Stimulated activated CD4-positive, alpha-beta T cell treated with anti-CD3 and anti-CD28 coated beads, Interleukin-12 subunit alpha, Interleukin-12 subunit beta, amount 100 ng/mL, for 24 hours (primary cell): ENCODE results near the gene TMTC1.

Experiments used
- DNase-seq, 2 experiments: peaks; one replicate each; pipeline ENCODE4 v3.0.0-alpha.2; 2020; ENCODE audit warnings: low read depth in 2 of 2

The TMTC1 gene

DNA sequence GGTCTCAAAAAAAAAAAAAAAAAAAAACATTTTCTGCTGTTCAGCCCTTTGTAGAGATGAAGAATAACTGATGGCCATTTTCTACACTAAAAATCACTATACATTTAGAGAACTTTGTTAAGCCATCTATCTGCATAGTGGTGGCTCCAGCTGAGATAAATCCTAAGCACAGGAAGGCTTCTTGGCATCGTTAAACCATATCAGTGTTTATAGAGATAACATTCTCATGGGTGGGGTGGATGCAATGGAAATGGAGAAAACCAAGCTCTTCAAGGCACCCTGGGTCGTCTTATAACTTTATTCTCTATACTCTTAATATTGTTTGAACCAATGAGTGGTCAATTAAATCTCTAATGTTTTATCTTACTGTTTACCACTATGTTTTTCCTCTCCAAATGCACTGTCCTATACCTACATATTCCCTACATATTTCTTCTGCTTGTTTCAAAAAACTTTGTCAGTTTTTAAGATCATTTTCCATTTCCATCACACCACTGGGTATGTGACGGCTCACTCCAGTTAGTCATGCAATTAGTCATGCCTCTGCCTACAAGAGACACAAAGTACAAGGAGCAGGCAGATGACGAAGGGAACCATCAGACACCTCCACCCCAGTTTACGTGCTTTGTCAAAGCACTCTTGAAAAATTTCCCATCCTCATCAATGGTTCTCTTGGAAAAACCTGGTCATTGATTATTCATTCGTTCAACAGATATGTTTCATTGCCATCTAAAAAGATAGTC is 166.9 kb downstream of the TMTC1 start:
- DNase-seq: no peak

DNA sequence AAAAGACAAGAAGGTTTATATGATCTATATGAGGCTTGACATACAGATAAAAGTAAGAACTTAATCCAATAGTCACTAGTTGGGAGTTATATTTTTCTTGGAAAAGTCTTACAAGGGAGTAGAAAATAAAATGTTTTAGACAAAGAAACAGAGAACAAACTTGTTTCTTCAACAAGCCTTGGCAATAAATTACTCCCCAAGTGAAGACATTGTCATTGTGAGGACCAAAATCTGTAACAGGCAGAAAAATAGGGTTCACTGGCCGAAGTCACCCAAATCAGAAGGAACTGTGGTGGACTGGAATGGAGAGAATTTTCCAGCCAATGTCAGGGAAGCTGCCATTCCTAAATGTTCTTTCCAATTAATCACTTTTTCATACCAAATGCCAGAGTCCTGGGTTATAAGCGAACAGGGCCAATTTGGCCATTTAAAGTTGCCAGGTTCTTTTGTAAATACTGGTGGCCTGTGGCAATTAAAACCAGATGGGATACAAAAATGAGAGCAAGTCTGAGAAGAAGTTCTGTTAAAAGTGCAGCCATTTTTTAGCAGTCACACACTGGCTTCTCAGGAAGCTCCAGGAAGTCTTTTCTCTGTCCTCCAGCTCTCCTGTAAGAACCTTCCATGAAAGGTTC is 168.9 kb downstream of the TMTC1 start:
- DNase-seq: no peak

GRCh38 chr12:29612912-29613311 is 170.8 kb downstream of the TMTC1 start:
- DNase-seq: no peak

- DNase-seq: no peak
These were observed 171.8 kb downstream of the TMTC1 start for GRCh38 chr12:29611906-29612305.

DNA sequence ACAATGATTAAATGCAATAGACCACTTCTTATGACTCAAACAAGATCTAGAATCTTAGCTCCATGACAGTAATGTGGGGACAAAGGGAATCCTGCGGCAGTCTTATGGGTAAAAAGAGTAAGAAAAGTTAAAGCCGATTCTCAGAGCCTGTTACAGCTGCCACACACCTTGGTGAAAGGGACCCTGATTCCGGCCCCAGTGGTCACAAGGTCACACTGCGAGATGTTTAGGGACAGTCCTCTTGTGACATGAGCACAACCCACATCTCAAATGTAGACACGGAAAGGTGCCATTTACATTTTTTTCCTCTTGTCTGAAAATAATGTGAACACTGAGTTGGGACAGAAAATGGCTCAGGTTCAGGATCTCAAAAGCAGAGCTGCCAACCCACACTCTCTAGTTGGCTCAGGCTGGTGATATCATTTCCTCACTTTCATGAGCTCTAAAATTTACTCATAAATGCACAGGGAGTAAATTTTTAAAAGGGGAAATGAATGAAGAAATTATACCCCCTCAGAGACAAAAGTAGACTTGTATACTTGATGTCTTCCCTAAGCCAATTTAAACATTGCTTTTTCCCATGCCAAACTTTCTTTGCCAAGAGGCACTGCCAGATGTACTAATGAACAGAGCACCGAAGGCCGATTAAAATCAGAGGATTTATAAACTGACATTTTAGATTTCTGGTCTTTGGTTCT is 173.1 kb downstream of the TMTC1 start:
- DNase-seq: no peak

DNA sequence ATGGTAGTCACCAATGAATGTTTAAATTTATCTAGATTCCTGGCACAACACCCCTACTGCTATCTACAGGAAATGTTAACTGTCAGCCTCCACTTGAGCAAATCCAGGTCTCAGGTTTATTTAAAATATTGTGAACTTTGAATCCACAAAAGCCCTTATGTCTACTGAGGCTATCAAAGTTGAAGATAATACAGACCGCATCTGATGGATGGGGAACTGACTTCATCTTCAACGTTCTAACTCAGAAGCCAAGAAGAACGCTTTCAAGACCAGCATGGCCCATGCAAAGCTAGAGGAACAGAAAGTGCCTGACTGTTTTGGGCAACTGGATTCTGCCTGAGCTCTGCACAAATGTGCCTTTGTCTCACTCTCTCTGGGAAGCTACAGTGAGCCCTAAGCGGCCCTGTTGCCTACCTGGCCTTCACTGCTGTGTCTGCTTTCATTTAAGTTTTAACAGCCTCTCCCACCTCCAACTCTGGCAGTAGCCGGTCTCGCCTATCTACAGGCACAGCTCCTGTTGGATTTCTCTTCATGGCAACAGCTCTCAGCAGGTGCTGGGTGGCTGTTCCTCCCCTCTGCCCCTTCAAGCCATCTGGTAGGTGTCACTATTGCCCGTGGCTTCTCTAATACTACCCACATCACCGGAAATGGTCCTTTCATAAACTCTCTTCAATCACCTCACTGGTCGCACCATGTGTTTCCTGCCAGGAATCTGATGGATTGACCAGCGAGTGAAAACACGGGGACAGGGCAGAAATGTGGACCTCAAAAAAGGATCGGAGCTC is 174.1 kb downstream of the TMTC1 start:
- DNase-seq: no peak

- DNase-seq: no peak
These were observed 175.2 kb downstream of the TMTC1 start for GRCh38 chr12:29608581-29608980.

DNA sequence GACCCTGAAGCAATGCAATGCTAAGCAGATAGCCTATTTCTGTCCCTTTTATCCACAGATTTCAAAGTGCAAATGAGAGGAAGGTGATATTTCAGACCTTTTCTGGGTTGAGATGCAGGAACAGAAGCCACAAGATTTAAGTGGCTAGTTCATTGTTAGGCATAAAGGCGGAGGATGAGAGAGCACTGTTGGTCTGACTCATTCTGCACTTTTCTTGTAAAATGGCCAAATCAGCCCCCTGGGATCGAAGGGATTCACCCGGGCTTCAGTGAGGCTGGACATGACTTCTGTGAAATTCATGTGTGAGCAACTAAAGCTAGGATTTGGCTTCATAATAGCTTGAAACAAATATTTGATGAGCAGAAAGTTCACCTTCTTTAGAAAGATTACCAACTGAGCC is 184.4 kb downstream of the TMTC1 start:
- no peak for DNase-seq

DNA sequence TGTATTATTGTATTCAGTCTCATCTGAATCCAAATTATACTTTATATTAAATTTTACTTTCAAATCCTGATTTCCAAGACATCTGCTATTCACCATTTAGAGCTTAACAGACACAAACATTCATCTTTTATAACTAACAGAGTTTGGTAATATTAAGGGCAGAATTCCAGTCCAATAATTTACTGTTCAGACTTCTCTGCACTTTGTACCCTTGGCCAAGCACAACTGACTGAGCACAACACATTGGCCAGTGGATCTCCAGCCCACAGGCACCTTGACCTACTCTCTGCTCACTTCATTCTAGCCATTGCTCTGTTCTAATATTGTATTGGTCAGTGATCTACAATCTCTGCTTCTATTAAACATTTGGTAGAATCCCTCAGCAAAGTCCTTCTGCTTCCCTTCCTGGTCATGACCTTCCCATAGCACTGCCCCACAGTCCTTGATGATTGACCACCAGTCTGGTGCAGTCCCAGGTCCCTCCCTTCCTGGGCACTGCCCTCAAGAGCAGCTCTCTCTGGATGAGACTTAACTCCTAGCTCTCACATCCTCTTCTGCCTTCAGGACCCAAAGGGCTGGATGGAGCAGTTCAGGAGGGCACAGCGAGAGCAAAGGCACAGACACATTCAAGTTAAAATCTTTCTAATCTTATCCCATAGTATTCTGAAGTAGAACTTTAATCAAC is 188.5 kb downstream of the TMTC1 start:
- no peak for DNase-seq

DNA sequence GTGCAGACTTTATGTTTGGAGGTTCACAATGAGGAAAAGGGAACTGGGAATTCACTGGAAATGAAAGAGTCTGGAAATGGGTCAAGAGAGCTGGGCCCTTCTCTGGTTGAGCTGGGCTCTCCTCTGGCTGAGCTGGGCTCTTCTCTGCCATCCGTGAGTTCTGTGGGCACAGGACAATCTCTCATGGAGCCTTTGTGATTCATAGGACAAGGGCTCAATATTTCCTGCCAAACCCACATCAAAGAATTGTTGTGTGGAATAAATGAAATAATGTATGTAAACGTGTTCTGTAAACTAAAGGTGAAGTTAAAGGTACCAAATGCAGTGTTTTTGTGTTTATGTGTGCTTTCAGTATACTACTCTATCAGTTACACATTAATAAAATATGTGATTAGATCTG is 190.7 kb downstream of the TMTC1 start:
- DNase-seq: no peak

GRCh38 chr12:29591140-29592020 is 192.4 kb downstream of the TMTC1 start:
- no peak for DNase-seq

GRCh38 chr12:29589851-29590250 is 193.9 kb downstream of the TMTC1 start:
- DNase-seq: no peak

- DNase-seq: no peak
These were observed 194.4 kb downstream of the TMTC1 start for GRCh38 chr12:29589286-29589820.

DNA sequence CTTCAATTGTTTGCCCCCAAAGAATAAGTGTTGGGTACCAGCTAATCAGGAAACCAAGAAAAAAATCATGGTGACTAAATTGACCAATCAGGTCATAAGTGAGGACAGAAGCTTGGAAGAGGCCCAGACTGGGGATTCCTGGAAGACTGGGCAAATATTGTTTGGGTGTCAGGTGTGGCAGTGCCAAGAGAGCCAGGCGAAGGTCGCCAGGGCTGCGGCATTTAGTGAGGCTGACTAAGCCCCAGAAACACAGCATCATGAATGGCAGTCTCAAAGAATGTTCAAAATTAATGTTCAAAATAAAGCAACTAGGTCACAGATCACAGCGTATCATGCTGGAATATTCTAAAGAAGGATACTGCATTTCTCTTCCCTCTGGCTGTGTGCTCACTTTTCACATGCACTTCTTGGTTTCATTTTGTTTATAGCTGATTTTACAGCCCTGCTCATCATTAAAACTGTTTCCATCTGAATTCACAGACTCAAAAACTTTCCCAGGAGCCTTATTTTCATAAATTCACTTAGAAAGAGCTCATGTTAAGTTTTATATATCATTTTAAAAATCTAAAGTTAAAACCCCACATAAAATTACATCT is 201.0 kb downstream of the TMTC1 start:
- no peak for DNase-seq

DNA sequence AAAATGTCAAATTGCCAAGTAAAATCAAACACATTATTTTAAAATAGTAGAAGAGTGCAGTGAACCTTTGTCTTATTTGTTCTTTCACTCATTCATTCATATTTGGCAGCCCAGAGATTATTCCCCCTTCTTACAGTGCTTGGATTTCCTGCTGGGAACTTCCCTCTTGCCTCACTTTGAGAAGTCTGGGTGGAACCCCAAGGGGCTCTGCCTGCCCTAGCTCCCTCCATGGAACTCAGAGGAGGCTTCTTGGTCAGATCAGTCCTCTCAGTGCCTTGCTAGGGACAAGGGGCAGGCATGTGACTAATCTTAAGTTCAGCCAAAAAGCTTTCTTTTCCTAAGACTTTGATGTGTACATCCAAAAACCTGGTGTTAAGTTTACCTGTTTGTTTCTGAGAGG is 201.6 kb downstream of the TMTC1 start:
- no peak for DNase-seq

GRCh38 chr12:29581631-29582030 is 202.1 kb downstream of the TMTC1 start:
- no peak for DNase-seq

DNA sequence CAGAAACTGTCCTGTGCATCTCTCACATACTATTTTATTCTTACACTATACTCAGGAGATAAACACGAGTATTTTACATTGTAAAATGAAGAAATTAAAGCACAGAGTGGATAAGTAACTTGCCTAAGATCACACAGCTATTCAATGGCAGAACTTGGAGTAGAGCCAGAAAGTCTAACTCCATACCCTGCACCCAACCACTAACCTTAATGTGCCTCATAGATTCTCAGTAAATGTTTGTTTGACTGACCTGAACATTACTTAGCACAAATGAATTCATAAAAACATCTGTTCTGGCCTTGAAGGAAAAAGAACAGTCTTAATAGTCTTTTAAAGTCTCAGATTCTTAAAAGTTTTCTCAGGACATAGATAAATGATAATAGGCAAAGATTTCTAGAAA is 202.8 kb downstream of the TMTC1 start:
- no peak for DNase-seq

- no peak for DNase-seq
These were observed 205.0 kb downstream of the TMTC1 start for GRCh38 chr12:29578731-29579130.

GRCh38 chr12:29578070-29578469 is 205.7 kb downstream of the TMTC1 start:
- DNase-seq: no peak

DNA sequence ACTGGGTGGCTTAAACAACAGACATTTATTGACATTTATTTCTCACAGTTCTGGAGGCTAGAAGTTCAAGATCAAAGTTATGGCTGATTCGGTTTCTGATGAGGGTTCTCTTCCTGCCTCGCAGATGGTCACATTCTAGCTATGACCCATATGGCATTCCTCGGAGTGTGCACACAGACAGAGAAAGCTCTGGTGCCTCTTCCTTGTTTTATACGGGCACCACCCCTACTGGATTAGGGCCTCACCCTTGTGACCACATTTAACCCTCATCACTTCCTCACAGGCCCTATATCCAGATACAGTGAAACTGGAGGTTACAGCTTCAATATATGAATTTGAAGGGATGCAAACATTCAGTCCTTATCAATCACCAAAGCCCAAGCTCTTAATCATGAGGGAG is 209.2 kb downstream of the TMTC1 start:
- no peak for DNase-seq
